Suprapubic skin (tissue), 4 donors: Measurements from ENCODE around the gene SMARCE1. TPM values are rescaled to one million over a fixed set of nuclear protein-coding genes. Genes with fewer than 3 reads are reported as not detected.

Experiments used
- DNase-seq, 2 donors: peaks; one replicate each; pipeline ENCODE4 v3.0.0-alpha.2; 2019; ENCODE audit warnings: low spot score in 2 of 2
- H3K27ac ChIP-seq: fragments of 200-600 bp; sonication (generic); one replicate; pipeline ENCODE4 v1.5.1; 2019
- H3K27me3 ChIP-seq: fragments of 200-600 bp; sonication (generic); one replicate; pipeline ENCODE4 v1.5.1; 2019
- H3K36me3 ChIP-seq: fragments of 200-600 bp; sonication (generic); one replicate; pipeline ENCODE4 v1.5.1; 2019
- H3K4me1 ChIP-seq: fragments of 200-600 bp; sonication (generic); one replicate; pipeline ENCODE4 v1.5.1; 2019
- H3K4me3 ChIP-seq: fragments of 200-600 bp; sonication (generic); one replicate; pipeline ENCODE4 v1.5.1; 2019; ENCODE audit warnings: mild to moderate bottlenecking
- H3K9me3 ChIP-seq: fragments of 200-600 bp; sonication (generic); one replicate; pipeline ENCODE4 v1.5.1; 2019
- CTCF ChIP-seq, 2 donors: fragments of 200-600 bp in 1 of 2; fragments of 450-650 bp in 1 of 2; sonication (generic) in 1 of 2; IDR thresholded peaks; one replicate each; pipeline ENCODE4 v1.5.1; 2016 to 2019; ENCODE audit warnings: antibody characterized with exemption in 2 of 2, mild to moderate bottlenecking in 1 of 2, moderate library complexity in 1 of 2
- EP300 ChIP-seq: sonication (generic); formaldehyde crosslinking; IDR thresholded peaks from one replicate; pipeline ENCODE4 v1.6.1; 2017; ENCODE audit warnings: antibody characterized with exemption
- POLR2A ChIP-seq, 2 donors: fragments of 450-650 bp; IDR thresholded peaks; one replicate each; pipeline ENCODE4 v1.6.1; 2017; ENCODE audit warnings: antibody characterized with exemption in 2 of 2, mild to moderate bottlenecking in 2 of 2, moderate library complexity in 2 of 2
- POLR2AphosphoS5 ChIP-seq, 3 donors: sonication (generic); formaldehyde crosslinking; IDR thresholded peaks; one replicate each; pipeline ENCODE4 v1.6.1; 2017; ENCODE audit warnings: antibody characterized with exemption in 3 of 3
- WGBS: methylation state at CpG from one replicate; pipeline ENCODE4 v1.1.5; 2018; 5-methylcytosine and 5-hydroxymethylcytosine counted together
- total RNA-seq, 4 donors: library from RNA; depleted of rRNA; stranded (reverse); fragments of >200 nt; gene quantifications; one replicate each; pipeline ENCODE4 v1.1.0, GENCODE V29; 2016

The SMARCE1 gene
- total RNA-seq, 4 donors from 2014 or later, result 65.5 to 104 (median 75.9) TPM

- Histone ChIP-seq H3K27ac (no peak overlapping the region), H3K27me3 (no peaks in the 10 kb centered on the region), H3K4me3 (no peak overlapping the region), H3K4me1 (peaks cover 13% of the 10 kb centered on the region), H3K9me3 (no peaks in the 10 kb centered on the region), H3K36me3 (peaks cover 71% of the 10 kb centered on the region)
- no peak for DNase-seq
- WGBS, result 49% methylated on average over 2 of the region's 2 CpGs
- TF ChIP-seq EP300 (no peak), POLR2AphosphoS5 (IDR thresholded peaks at IDR 0.05) (no peak), CTCF (IDR thresholded peaks at IDR 0.05) (no peak)
Measured at GRCh38 chr17:40629842-40630241, 17.8 kb downstream of the SMARCE1 start.

GRCh38 chr17:40625311-40625710 lies 22.3 kb downstream of the SMARCE1 start:
- H3K36me3 ChIP-seq, result peaks cover 28% of the 10 kb centered on the region
- H3K4me1 ChIP-seq, result peaks cover 10% of the 10 kb centered on the region
- no peak overlapping the region for H3K27ac ChIP-seq
- no peaks in the 10 kb centered on the region for H3K27me3 ChIP-seq
- H3K4me3 ChIP-seq, result no peak overlapping the region
- 42% methylated on average over 5 of the region's 5 CpGs for WGBS
- H3K9me3 ChIP-seq, result no peaks in the 10 kb centered on the region
- no peak for TF ChIP-seq POLR2AphosphoS5 (IDR thresholded peaks at IDR 0.05)
- TF ChIP-seq EP300, result no peak
- no peak for TF ChIP-seq POLR2A (IDR thresholded peaks at IDR 0.05)
- no peak for TF ChIP-seq CTCF (IDR thresholded peaks at IDR 0.05)
- no peak for DNase-seq

GRCh38 chr17:40623419-40624210 lies 24.0 kb downstream of the SMARCE1 start:
- DNase-seq, result no peak
- H3K27me3 ChIP-seq, result no peaks in the 10 kb centered on the region
- H3K36me3 ChIP-seq, result peaks cover 11% of the 10 kb centered on the region
- peaks cover 22% of the 10 kb centered on the region for H3K4me1 ChIP-seq
- no peaks in the 10 kb centered on the region for H3K9me3 ChIP-seq
- no peak overlapping the region for H3K27ac ChIP-seq
- TF ChIP-seq EP300 (no peak), POLR2A (IDR thresholded peaks at IDR 0.05) (no peak), POLR2AphosphoS5 (IDR thresholded peaks at IDR 0.05) (no peak), CTCF (IDR thresholded peaks at IDR 0.05) (no peak)
- WGBS, result 89% methylated on average over 12 of the region's 12 CpGs
- no peak overlapping the region for H3K4me3 ChIP-seq

- Histone ChIP-seq H3K27ac (no peak overlapping the region), H3K4me1 (peaks cover 26% of the 10 kb centered on the region), H3K4me3 (no peak overlapping the region), H3K27me3 (no peaks in the 10 kb centered on the region), H3K9me3 (no peaks in the 10 kb centered on the region), H3K36me3 (no peaks in the 10 kb centered on the region)
- DNase-seq, result no peak
- WGBS, result 55% methylated on average over 3 of the region's 3 CpGs
- TF ChIP-seq POLR2A (IDR thresholded peaks at IDR 0.05), result no peak
- TF ChIP-seq POLR2AphosphoS5 (IDR thresholded peaks at IDR 0.05), result no peak
- TF ChIP-seq CTCF (IDR thresholded peaks at IDR 0.05), result no peak
- no peak for TF ChIP-seq EP300
Measured at GRCh38 chr17:40622509-40622928, 25.1 kb downstream of the SMARCE1 start.

- Histone ChIP-seq H3K9me3 (no peaks in the 10 kb centered on the region), H3K36me3 (no peaks in the 10 kb centered on the region), H3K27me3 (no peaks in the 10 kb centered on the region), H3K4me3 (no peak overlapping the region), H3K27ac (no peak overlapping the region), H3K4me1 (peaks cover 31% of the 10 kb centered on the region)
- DNase-seq, result no peak
- 63% methylated on average over 8 of the region's 8 CpGs for WGBS
- TF ChIP-seq POLR2A (IDR thresholded peaks at IDR 0.05) (no peak), POLR2AphosphoS5 (IDR thresholded peaks at IDR 0.05) (no peak), EP300 (no peak), CTCF (IDR thresholded peaks at IDR 0.05) (no peak)
Measured at GRCh38 chr17:40621578-40621977, 26.0 kb downstream of the SMARCE1 start.
